Measurements from ENCODE around the gene SLC18A3.

Gene SLC18A3

GRCh38 chr10:49610114-49610457, at the start of gene SLC18A3:
Gene SLC18A3 (plus strand): TSS chr10:49610310. CDS start chr10:49610741, 431 bp downstream.
- no peak for FAIRE-seq

DNA sequence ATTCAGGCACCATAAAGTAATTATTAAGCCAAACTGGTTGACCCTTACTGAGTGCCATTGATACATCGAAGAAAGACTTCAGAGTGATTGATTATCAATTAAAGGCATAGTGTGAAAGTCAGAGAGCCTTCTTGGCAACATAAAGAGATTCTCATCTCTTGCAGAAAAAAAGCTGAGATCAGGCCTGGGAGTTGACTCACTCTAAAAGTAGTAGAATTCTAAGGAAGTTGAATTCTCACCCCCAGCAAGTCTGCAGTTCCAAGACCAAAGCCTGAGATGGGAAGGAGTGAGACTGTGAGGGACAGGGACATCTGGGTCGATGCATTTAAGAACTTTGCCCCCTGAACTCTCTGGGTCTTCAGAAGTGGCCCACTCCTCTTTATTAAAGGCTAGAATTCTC, 49.6 kb upstream of the SLC18A3 start:
- FAIRE-seq = no peak

GRCh38 chr10:49562893-49563292, 47.2 kb upstream of the SLC18A3 start:
- FAIRE-seq = no peak

DNA sequence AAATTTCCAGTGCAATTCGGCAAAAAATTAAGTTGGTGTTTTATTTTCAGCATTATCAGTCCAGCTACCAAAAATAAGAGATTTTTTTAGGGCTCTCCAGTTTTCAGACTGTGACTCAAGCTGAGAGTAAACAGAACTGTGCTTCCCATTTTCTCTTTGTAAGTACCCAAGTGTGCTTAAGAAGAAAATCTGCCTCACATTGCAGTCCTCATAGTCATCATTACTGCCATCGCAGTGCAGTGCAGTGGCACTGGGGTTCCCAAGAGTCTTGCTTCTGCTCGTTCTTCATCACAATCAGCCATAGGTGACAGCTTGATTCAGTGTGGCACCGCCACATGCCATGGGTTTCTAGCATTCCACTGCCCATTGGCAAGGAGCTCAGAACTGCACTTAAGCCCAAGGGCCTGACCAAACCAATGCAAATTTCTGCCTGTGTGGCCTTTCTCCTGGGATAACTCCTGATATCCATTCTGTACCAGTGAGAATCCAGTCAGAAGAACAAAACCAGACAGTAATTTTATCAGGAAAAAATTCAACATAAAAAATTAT, 45.6 kb upstream of the SLC18A3 start:
- no peak for FAIRE-seq

DNA sequence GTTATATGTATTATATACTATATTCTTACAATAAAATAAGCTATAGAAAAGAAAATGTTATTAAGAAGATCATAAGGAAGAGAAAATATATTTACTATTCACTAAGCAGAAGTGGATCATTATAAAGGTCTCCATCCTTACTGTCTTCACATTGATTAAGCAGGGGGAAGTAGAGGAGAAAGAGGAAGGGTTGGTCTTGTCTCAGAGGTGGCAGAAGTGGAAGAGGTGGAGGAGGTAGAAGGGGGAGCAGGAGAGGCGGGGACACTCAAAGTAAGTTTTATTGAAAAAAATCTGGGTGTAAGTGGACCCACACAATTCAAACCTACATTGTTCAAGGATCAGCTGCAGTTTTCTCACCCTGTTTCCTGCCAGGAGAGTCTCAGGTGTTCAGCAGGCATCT, 42.3 kb upstream of the SLC18A3 start:
- FAIRE-seq = no peak

GRCh38 chr10:49568235-49568634, 41.9 kb upstream of the SLC18A3 start:
- FAIRE-seq = no peak

DNA sequence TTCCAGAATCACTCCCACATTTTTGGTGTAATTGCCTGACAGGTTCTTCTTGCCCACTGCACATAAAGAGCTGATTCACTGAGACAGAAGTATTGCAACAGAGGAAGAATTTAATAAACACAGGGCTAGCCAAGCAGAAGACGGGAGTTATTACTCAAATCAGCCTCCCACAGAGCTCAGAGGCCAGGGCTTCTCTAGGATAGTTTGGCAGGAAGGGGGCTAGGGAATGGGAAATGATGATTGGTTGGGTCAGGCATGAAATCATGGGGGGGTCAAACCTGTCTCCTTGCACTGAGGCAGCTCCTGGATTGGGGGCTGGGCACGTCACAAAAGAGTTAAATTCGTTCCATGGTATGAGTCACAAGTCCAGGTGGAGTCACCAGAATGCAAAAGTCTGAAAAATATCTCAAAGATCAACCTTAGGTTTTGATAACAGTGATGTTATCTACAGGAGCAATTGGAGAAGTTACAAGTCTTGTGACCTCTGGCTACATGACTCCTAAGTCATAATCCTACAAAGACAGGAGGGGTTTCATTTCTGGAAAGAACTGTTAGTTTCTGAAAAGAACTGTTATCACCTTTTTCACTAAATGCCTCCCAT, 41.0 kb upstream of the SLC18A3 start:
- no peak for FAIRE-seq

DNA sequence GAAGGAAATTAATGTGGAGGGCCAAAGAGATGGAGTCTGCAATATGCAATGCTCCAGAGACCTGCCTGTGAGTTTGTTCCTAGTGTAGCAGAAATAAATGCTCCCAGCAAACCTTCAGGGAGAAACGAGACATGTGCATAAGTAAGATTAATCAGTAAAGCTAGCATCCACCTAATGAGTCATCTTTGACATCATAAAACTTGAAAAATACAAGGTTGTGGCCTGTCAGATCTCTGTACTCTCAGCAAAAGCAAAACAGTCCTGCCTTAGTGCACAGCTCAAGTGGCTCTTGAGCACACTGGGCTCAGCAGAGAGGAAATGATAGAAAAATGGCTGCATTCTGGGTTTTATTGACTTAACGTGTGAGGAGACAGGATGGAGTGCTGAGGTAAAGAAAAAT, 38.7 kb upstream of the SLC18A3 start:
- FAIRE-seq = no peak

DNA sequence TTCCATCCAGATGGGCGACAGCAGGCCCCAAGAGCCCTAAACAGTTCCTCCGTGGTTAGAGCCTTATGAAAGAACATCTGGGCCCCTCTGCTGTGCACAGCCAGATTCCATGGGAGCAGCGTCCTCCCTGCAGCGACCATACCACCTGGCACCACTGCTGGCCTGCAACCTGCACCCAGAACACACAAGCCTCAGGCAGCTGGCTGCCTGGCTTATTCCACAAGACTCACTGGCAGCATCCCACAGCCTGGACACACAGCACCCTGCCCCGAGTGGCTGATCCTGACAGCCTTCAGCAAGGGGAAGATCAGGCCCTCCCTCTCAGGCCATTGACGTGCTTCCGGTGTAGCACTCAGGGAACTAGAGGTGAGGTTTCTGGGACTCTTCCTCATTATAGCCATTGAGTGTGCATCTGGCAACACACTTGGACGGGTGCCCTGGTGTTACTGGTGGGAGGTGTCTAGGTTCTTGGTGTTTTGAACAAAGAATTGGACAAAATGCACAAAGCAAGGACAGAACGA, 37.5 kb upstream of the SLC18A3 start:
- no peak for FAIRE-seq

DNA sequence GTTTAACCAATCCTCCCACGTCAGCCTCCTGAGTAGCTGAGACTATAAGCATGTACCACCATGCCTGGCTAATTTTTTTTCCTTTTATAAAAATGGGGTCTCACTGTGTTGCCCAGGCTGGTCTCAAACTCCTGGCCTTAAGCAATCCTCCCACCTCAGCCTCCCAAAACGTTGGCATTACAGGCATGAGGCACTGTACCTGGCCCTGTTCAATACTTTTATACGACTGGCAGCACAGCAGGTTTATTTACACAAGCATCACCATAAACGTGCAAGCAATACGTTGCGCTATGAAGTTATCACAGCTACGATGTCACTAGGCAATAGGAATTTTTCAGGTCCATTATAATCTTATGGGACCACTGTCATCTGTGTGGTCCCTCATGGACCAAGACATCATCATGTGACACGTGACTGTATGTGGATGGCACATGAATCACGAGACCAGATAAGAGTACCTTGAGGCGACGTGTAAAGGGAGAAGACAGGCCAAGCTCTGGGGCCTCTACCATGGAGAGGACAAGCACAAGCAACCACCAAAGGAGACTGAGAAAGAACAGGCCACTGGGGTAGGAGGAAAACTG, 34.5 kb upstream of the SLC18A3 start:
- no peak for FAIRE-seq

DNA sequence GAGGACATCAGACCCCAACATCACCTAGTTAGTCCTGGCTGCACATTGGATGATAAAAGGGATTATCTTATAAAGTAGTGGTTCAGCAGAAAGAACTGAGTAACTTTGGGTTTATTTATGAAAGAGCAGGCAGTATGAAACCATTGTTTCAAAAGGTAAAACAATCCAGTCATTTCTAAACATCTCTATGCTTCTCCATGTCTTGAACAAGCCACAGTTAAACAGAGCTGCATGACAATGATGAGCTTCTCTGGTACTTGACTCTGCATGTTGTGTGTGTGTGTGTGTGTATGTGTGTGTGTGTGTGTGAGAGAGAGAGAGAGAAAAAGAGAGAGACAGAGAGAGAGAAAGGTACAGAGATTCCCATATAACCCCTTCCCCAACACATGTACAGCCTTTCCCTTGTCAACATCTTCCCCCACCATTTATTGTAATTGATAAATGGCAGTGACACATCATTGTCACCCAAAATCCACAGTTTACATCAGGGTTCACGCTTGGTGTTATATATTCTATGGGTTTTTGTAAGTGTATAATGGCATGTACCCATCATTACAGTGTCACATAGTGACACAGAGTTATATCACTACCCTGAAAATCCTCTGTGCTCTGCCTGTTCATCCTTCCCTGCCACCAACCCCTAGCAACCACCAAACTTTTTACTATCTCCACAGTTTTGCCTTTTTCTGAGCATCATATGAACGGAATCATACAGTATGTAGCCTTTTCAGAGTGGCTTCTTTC, 32.8 kb upstream of the SLC18A3 start:
- FAIRE-seq = no peak

DNA sequence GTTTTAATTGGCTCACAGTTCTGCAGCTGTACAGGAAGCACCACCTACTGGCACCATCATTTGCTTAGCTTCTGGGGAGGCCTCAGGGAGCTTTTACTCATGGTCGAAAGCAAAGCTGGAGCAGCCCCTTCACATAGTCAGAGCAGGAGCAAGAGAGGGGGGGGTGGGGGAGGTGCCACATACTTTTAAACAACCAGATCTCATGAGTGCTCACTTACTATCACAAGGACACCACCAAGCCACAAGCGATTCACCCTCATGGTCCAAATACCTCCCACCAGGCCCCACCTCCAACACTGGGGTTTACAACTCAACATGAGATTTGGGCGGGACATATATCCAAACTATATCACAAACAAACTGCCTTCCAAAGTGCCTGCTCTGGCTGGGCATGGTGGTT, 31.7 kb upstream of the SLC18A3 start:
- no peak for FAIRE-seq

DNA sequence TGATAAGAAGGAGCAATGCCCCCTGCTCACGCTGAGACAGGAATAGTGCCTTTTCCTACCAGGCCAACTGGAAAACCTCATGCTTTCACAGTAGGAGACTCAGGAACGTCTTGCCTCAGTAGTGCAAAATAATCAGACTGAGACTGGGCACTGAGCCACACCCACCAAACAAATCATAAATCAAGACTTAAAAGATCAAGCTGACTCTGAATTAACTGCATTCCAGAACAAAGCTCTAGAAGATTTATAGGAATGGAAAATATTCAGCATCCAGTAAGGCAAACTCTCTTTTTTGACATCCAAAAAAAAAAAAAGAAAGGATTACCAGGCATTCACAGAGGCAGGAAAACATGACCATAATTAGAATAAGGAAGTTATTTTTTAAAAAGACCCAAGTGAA, 30.5 kb upstream of the SLC18A3 start:
- no peak for FAIRE-seq

DNA sequence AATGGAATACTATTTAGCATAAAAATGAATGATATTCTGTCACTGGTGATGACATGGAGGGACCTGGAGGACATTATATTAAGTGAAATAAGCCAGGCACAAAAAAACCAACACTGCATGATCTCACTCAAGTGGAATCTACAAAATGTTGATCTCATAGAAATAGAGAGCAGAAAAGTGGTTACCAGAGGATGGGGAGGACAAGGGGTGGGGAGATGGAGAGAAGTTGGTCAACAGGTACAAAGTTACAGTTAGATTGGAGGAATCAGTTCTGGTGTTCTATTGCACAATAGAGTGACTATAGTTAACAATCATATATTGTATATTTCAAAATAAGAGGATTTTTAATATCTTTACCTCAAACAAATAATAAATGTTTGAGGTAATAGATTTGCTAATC, 24.7 kb upstream of the SLC18A3 start:
- FAIRE-seq = no peak

GRCh38 chr10:49587981-49588380, 22.1 kb upstream of the SLC18A3 start:
- no peak for FAIRE-seq

- no peak for FAIRE-seq
Observed at GRCh38 chr10:49592726-49593563, 17.2 kb upstream of the SLC18A3 start.

DNA sequence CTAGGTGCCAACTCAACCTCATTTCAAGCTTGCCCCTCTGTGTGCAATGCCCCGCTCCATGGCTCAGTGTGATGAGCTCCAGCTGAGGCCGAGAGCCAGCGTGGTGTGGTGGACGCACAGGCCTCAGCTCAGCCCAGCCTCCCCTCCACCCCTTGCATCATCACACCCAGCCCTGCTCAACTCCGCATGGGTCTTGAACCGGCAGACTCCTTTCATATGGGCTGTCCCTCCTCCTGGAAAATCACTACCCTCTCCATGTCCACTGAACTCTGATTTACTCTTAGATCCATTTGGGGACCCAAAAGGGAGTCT, 16.6 kb upstream of the SLC18A3 start:
- FAIRE-seq = no peak

GRCh38 chr10:49593998-49594397, 16.1 kb upstream of the SLC18A3 start:
- no peak for FAIRE-seq

DNA sequence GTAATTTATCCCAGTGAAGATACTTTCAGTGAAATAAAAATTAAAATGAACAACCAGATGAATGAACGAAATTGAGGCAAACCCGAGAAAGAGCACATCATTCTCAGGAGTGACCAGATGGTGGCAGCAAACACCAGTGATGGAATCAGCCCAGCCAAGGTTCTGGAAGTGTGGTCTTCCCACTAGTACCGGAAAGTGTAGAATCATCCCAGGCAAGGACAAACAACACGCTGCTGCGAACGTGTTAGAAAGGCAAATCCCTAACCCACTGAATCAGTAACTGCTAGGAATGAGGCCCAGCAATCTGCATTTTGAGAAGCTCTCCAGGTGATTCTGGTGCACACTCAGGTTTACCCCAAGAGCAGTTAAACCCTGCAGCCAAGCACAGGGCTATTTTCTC, 15.5 kb upstream of the SLC18A3 start:
- peak; percentile 33 for FAIRE-seq

GRCh38 chr10:49595003-49595712, 15.0 kb upstream of the SLC18A3 start:
- no peak for FAIRE-seq

DNA sequence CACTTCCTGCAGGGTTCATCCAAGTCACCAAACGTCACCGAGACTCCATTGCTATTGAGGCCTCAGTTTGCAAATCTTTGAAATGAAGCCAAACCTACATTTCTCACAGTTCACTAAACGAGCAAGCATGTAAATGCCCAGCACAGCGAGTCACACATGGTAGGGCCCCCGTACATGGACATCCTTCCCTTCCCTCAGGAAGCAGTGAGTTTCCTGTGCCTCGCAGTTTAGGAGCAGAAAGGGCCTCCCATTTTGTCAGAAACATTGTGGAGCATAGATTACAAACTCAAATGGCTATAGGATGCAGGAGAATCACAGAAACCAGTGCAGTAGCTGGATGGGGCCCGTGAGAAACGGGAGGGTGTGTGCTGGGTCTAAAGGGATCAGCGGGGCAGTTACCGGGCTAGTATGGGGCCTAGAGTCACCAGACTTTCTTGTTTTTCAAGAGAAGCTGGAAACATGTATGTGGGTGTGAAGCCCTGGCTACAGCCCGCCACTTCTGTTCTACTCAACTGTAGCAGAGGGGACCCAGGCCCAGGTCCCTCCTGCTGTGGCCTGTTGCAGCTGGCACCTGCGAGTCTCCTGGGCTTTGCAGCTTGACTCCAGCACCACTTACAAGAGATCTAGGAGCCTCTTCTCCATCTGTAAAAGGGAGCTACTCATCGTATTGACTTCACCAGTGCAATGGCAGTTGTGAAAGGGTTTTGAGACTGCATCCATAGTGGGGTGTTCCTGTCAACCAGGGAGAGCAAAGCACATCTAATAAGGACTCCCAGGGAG, 14.2 kb upstream of the SLC18A3 start:
- no peak for FAIRE-seq

GRCh38 chr10:49596493-49596809, 13.7 kb upstream of the SLC18A3 start:
- no peak for FAIRE-seq

Data from TTC549 (cell line).